Lung (tissue), 12 donors: ENCODE results near the gene CPED1. TPM values are rescaled to one million over a fixed set of nuclear protein-coding genes. Genes with fewer than 3 reads are reported as not detected.
A peak's percentile ranks its signal among the peaks of the same experiment; 100 is the strongest.

Source experiments
- ATAC-seq: fragments of 200-7000 bp; cut with Tn5 transposase; one replicate; pipeline ENCODE4 v1.9.1; 2020; ENCODE audit warnings: moderate number of reproducible peaks; ENCODE audit not compliant: insufficient read depth, low FRiP score
- DNase-seq, 3 donors: peaks; one replicate each; pipeline ENCODE4 v3.0.0-alpha.2; 2013 to 2017
- H3K27ac ChIP-seq, 2 donors: one replicate each; pipeline ENCODE4 v1.5.1; 2013; ENCODE audit warnings: mild to moderate bottlenecking in 2 of 2, moderate library complexity in 2 of 2, control low read depth in 1 of 2, inconsistent platforms in 1 of 2, low read depth in 1 of 2, low read length in 1 of 2
- H3K27me3 ChIP-seq, 3 donors: one replicate each; pipeline ENCODE4 v1.5.1; 2013; ENCODE audit warnings: low read length in 2 of 3; ENCODE audit not compliant: control insufficient read depth in 3 of 3, insufficient read depth in 3 of 3
- H3K36me3 ChIP-seq, 4 donors: one replicate each; pipeline ENCODE4 v1.5.1; 2013; ENCODE audit warnings: low read length in 4 of 4, mild to moderate bottlenecking in 1 of 4, moderate library complexity in 1 of 4; ENCODE audit not compliant: control insufficient read depth in 4 of 4, insufficient read depth in 4 of 4
- H3K4me1 ChIP-seq, 5 donors: one replicate each; pipeline ENCODE4 v1.5.1; 2013; ENCODE audit warnings: low read length in 5 of 5, mild to moderate bottlenecking in 2 of 5, moderate library complexity in 1 of 5; ENCODE audit not compliant: control insufficient read depth in 5 of 5, insufficient read depth in 5 of 5
- H3K4me3 ChIP-seq: one replicate; pipeline ENCODE4 v1.5.1; 2013; ENCODE audit warnings: mild to moderate bottlenecking, control low read depth, moderate library complexity
- H3K9ac ChIP-seq, 2 donors: one replicate each; pipeline ENCODE4 v1.5.1; 2013; ENCODE audit warnings: low read length in 2 of 2, control low read depth in 1 of 2; ENCODE audit not compliant: insufficient read depth in 1 of 2
- H3K9me3 ChIP-seq, 4 donors: one replicate each; pipeline ENCODE4 v1.5.1; 2013; ENCODE audit warnings: low read length in 3 of 4, mild to moderate bottlenecking in 1 of 4, moderate library complexity in 1 of 4; ENCODE audit not compliant: control insufficient read depth in 4 of 4, insufficient read depth in 3 of 4
- WGBS, 2 donors: extraction: QIAGEN DNeasy Blood & Tissue Kit; methylation state at CpG; one replicate each; pipeline ENCODE4 v1.1.7; 2013; 5-methylcytosine and 5-hydroxymethylcytosine counted together
- polyA plus RNA-seq, 2 donors: library from polyadenylated mRNA; stranded (reverse); fragments of 200-250 nt; gene quantifications; one replicate each; pipeline ENCODE4 v1.2.1, GENCODE V29; 2013
- total RNA-seq, 2 donors: library from RNA; depleted of rRNA in 1 of 2; stranded (reverse); fragments of >200 nt in 1 of 2; gene quantifications; one replicate each; pipeline ENCODE4 v1.2.1, GENCODE V29; 2014 to 2021
- TF ChIP-seq, protein P1 (sequence below): IDR thresholded peaks from 2 replicates; pipeline ENCODE4 v1.5.1; 2012; ENCODE audit warnings: mild to moderate bottlenecking; ENCODE audit errors: control extremely low read depth, extremely low read depth
- donor health status: control.
- donor health status: control.
- donor health status: Bipolar disorder and iron deficiency.
- donor health status: healthy.
- donor health status: DM: yes; HTN: yes; CAD: no.

CPED1 gene
- total and polyA plus RNA-seq, 4 donors: 1.8 to 32.3 (median 7.4) TPM

DNA sequence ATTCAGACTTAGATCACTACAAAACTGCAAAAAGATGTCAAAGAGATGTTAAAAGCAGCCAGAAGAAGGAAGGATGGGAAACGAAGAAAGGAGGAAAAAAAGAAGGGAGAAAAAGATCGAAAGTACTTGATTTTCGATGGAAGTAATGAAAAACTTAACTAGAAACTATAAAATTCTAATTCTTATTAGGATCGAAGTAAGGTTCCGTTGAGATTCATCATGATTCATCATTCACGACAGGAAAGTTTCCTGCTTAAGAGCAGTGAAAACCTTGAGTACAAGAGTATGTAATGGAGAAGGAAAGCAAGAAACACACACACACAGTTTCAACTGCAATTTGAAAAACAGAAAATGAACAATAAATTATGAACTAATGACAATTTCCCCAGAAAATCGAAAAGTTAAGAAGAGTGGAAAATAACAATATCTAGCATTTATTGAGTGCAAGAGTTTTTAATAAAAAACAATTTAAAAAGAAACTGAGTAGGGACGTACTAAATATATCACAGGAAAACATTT lies 39.1 kb upstream of the CPED1 start:
- ATAC-seq (no peak), DNase-seq (no peak)
- H3K27ac ChIP-seq: no peak overlapping the region
- no peaks in the 10 kb centered on the region for H3K9me3 ChIP-seq
- peaks cover 0 to 16% (median 0%) of the 10 kb centered on the region in 5 donors for H3K4me1 ChIP-seq
- no peak overlapping the region for H3K4me3 ChIP-seq
- TF ChIP-seq, protein P1, sequence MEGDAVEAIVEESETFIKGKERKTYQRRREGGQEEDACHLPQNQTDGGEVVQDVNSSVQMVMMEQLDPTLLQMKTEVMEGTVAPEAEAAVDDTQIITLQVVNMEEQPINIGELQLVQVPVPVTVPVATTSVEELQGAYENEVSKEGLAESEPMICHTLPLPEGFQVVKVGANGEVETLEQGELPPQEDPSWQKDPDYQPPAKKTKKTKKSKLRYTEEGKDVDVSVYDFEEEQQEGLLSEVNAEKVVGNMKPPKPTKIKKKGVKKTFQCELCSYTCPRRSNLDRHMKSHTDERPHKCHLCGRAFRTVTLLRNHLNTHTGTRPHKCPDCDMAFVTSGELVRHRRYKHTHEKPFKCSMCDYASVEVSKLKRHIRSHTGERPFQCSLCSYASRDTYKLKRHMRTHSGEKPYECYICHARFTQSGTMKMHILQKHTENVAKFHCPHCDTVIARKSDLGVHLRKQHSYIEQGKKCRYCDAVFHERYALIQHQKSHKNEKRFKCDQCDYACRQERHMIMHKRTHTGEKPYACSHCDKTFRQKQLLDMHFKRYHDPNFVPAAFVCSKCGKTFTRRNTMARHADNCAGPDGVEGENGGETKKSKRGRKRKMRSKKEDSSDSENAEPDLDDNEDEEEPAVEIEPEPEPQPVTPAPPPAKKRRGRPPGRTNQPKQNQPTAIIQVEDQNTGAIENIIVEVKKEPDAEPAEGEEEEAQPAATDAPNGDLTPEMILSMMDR: no peak
- peak overlapping the region in 1 of 2 donors; percentile 84 for H3K9ac ChIP-seq
- WGBS, 2 donors: 27 to 36% methylated on average over 8 of the region's 8 CpGs
- H3K27me3 ChIP-seq: no peaks in the 10 kb centered on the region
- peaks cover 0 to 11% (median 2%) of the 10 kb centered on the region in 4 donors for H3K36me3 ChIP-seq

DNA sequence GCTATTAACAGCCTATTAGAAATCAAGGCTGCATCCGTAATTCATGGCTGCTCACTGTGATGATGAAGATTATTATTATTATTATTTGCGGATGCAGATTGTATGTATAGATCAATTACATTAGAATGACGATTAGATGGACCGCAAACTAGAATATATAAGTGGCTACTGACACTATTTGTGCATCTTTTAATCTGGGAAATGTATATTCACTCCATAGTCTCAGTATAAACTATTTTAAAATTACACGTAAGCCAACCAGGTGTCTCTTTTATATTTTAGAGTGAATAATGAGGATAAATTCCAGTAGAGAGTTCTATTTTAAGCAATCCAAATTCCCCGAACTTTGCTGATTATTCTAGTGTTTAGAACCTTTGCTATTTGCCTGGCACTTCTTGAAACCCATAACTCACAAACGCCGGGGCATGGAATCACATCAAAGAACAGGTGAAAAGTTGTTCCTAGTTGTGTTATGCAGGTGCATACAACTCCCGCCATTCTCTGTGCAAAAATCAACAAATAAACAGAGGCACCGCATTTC lies 38.4 kb upstream of the CPED1 start:
- H3K4me3 ChIP-seq: peak overlapping the region; percentile 46
- H3K9me3 ChIP-seq: no peaks in the 10 kb centered on the region
- TF ChIP-seq, protein P1: no peak
- H3K9ac ChIP-seq: peak overlapping the region; percentile 41 to 84
- H3K4me1 ChIP-seq: peaks cover 0 to 16% (median 0%) of the 10 kb centered on the region in 5 donors
- no peaks in the 10 kb centered on the region for H3K27me3 ChIP-seq
- H3K27ac ChIP-seq: peak overlapping the region; percentile 48 to 72
- H3K36me3 ChIP-seq: peaks cover 0 to 12% (median 3%) of the 10 kb centered on the region in 4 donors
- ATAC-seq (no peak), DNase-seq (no peak)
- 1% methylated on average over 10 of the region's 10 CpGs for WGBS, 2 donors

DNA sequence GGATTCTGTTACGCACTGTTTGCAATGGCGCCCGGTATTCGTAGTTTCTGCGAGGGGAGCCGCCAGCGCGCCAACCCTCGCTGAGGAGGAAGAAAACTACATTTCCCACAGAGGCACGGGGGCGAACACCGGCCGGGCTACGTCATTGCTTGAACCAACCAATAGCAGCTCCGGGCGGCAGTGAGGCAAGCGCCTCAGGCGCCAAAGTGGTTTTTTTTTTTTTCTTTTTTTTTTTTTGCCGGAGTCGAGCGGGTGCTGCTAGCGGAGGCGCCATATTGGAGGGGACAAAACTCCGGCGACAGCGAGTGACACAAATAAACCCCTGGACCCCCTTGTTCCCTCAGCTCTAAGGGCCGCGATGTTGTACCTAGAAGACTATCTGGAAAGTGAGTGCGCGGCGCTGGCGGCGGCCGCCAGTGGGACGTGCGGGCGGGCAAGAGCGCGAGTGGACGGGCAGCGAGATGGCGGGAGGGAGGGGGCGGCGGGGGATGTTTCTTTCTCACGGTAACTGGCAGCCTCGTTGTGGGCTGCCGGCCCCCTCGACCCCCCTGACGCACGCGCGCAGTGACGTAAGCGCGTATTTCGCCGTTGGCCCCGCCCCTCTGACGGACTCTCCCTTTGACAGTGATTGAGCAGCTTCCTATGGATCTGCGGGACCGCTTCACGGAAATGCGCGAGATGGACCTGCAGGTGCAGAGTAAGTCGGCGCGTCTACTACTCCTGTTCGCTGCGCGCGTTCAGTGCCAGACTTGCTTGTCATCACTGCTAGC lies 37.8 kb upstream of the CPED1 start, which contains the start of gene ING3:
ING3 (plus strand) TSS at position 239 of the 770 bp plus-strand sequence; CDS start at position 359, 120 bp downstream.
- no peaks in the 10 kb centered on the region for H3K27me3 ChIP-seq
- H3K4me1 ChIP-seq: peaks cover 0 to 16% (median 0%) of the 10 kb centered on the region in 5 donors
- no peaks in the 10 kb centered on the region for H3K9me3 ChIP-seq
- TF ChIP-seq, protein P1: no peak
- peak within 1 kb of the TSS; percentile 57 for H3K4me3 ChIP-seq
- peak; percentile 97 for ATAC-seq
- DNase-seq: peak; percentile 99
- H3K36me3 ChIP-seq: peaks cover 2 to 17% (median 5%) of the 10 kb centered on the region in 4 donors
- peak within 1 kb of the TSS; percentile 98 to 100 for H3K27ac ChIP-seq
- 0% methylated on average over 68 to 71 of the region's 71 CpGs for WGBS, 2 donors
- peak within 1 kb of the TSS; percentile 50 to 97 for H3K9ac ChIP-seq
